HepG2 (cell line): ENCODE results near the gene ADGRG4. TPM values are rescaled to one million over a fixed set of nuclear protein-coding genes. Genes with fewer than 3 reads are reported as not detected.

Experiments
- ATAC-seq: fragments of 200-7000 bp; cut with Tn5 transposase; 3 replicates; pipeline ENCODE4 v1.9.1; 2020; ENCODE audit warnings: mild to moderate bottlenecking, moderate library complexity
- BruUV-seq: library from RNA; stranded (reverse); fragments of 400-500 nt; replicated peaks from 2 replicates; lab custom pipeline; 2021; lab: Mats Ljungman, UMichigan
- CTCF ChIA-PET: fragments of 300-600 bp; formaldehyde crosslinking; extraction: SDS; loops from one replicate; lab custom pipeline; 2021; ENCODE audit warnings: low total read pairs, inconsistent platforms, low intra/inter-chr PET ratio; lab: Yijun Ruan, JAX
- POLR2A ChIA-PET: fragments of 350-600 bp; sonication (Branson Sonifier 250); formaldehyde crosslinking; loops from one replicate; lab custom pipeline; 2020; ENCODE audit warnings: antibody characterized with exemption, inconsistent platforms; lab: Yijun Ruan, JAX
- DNase-seq: peaks from one replicate; pipeline ENCODE4 v3.0.0-alpha.2; 2015; ENCODE audit warnings: low spot score
- FAIRE-seq: peaks from 3 replicates; lab custom pipeline; 2011; peaks lifted over from hg19 to GRCh38; lab: Jason Lieb, UNC
- H2AFZ ChIP-seq: one replicate; pipeline ENCODE4 v1.6.1; 2011; ENCODE audit warnings: low read length, inconsistent platforms
- H3K27ac ChIP-seq: fragments of 300-600 bp; 3 replicates; pipeline ENCODE4 v1.8.0; 2011; ENCODE audit warnings: mixed run types, mild to moderate bottlenecking, mixed read lengths, low read length, inconsistent platforms; ENCODE audit not compliant: insufficient read depth; ENCODE audit errors: extremely low read length
- H3K27me3 ChIP-seq, 2 experiments: fragments of 200-600 bp in 1 of 2; 2 replicates in 1 of 2; 3 replicates in 1 of 2; pipeline versions ENCODE4 v1.6.0 to v1.8.0; 2011; ENCODE audit warnings: low read length in 2 of 2, mild to moderate bottlenecking in 2 of 2, moderate library complexity in 2 of 2, inconsistent platforms in 1 of 2; ENCODE audit not compliant: insufficient read depth in 2 of 2, control insufficient read depth in 1 of 2
- H3K36me3 ChIP-seq, 2 experiments: fragments of 200-600 bp in 1 of 2; replicated peaks in 1 of 2; 2 replicates in 1 of 2; 3 replicates in 1 of 2; pipeline versions ENCODE4 v1.5.1 to v1.8.0; 2011; ENCODE audit warnings: low read length in 2 of 2, inconsistent platforms in 1 of 2; ENCODE audit not compliant: insufficient read depth in 2 of 2, control insufficient read depth in 1 of 2
- H3K4me1 ChIP-seq: 2 replicates; pipeline ENCODE4 v1.5.1; 2012; ENCODE audit warnings: low read length, inconsistent platforms; ENCODE audit not compliant: insufficient read depth
- H3K4me2 ChIP-seq: 2 replicates; pipeline ENCODE4 v1.6.0; 2011; ENCODE audit warnings: low read depth, low read length, inconsistent platforms
- H3K4me3 ChIP-seq, 3 experiments: fragments of 200-600 bp in 1 of 3; sonication (generic), shearing (Covaris generic) in 1 of 3; replicated peaks in 1 of 3; 2 replicates each; pipeline ENCODE4 v1.5.1; 2011 to 2016; ENCODE audit warnings: low read length in 3 of 3, inconsistent platforms in 2 of 3, low read depth in 2 of 3, mild to moderate bottlenecking in 2 of 3, control low read depth in 1 of 3, mixed read lengths in 1 of 3; ENCODE audit not compliant: insufficient read depth in 1 of 3
- H3K79me2 ChIP-seq: one replicate; pipeline ENCODE4 v1.6.1; 2011; ENCODE audit warnings: low read length, inconsistent platforms; ENCODE audit not compliant: insufficient read depth
- H3K9ac ChIP-seq: 2 replicates; pipeline ENCODE4 v1.6.0; 2011; ENCODE audit warnings: mild to moderate bottlenecking, low read depth, low read length, inconsistent platforms; ENCODE audit not compliant: insufficient read depth
- H3K9me3 ChIP-seq: 2 replicates; pipeline ENCODE4 v1.5.1; 2012; ENCODE audit warnings: mild to moderate bottlenecking, low read length
- H4K20me1 ChIP-seq: 2 replicates; pipeline ENCODE4 v1.6.0; 2011; ENCODE audit warnings: inconsistent platforms, mild to moderate bottlenecking, low read length, moderate library complexity; ENCODE audit not compliant: insufficient read depth
- ATF1 ChIP-seq: IDR thresholded peaks from 2 replicates; pipeline ENCODE4 v1.6.1; 2016; ENCODE audit warnings: mild to moderate bottlenecking, control low read depth
- FIP1L1 ChIP-seq: fragments of 200-400 bp; formaldehyde crosslinking; IDR thresholded peaks from 2 replicates; pipeline ENCODE4 v1.6.1; 2018; ENCODE audit warnings: low read depth, mild to moderate bottlenecking, low read length, moderate library complexity, borderline replicate concordance; ENCODE audit not compliant: insufficient read depth
- FOXC1 ChIP-seq: sonication (generic); formaldehyde crosslinking; IDR thresholded peaks from 2 replicates; pipeline ENCODE4 v1.8.0; 2022; ENCODE audit warnings: mild to moderate bottlenecking, missing genetic modification reagents, borderline replicate concordance
- GPN1 ChIP-seq: sonication (generic); formaldehyde crosslinking; IDR thresholded peaks from 2 replicates; pipeline ENCODE4 v1.5.1; 2020; ENCODE audit warnings: missing genetic modification reagents, borderline replicate concordance
- IKZF1 ChIP-seq: fragments of 450-650 bp; IDR thresholded peaks from 2 replicates; pipeline ENCODE4 v1.7.1; 2016
- NFE2L1 ChIP-seq: sonication (generic); formaldehyde crosslinking; IDR thresholded peaks from 2 replicates; pipeline ENCODE4 v1.4.0; 2020; ENCODE audit warnings: missing genetic modification reagents, mild to moderate bottlenecking, borderline replicate concordance
- PAF1 ChIP-seq: IDR thresholded peaks from 2 replicates; pipeline ENCODE4 v1.6.1; 2016; ENCODE audit warnings: missing genetic modification reagents, missing compliant biosample characterization
- PAXIP1 ChIP-seq: sonication (generic); formaldehyde crosslinking; conservative IDR thresholded peaks from 2 replicates; pipeline ENCODE4 v1.4.0; 2020; ENCODE audit warnings: mild to moderate bottlenecking, missing genetic modification reagents, moderate library complexity
- RBFOX2 ChIP-seq: fragments of 200-400 bp; formaldehyde crosslinking; IDR thresholded peaks from 2 replicates; pipeline ENCODE4 v1.6.1; 2017; ENCODE audit warnings: low read depth, mild to moderate bottlenecking, low read length
- RFX3 ChIP-seq: IDR thresholded peaks from 2 replicates; pipeline ENCODE4 v1.6.1; 2016; ENCODE audit warnings: missing biosample characterization, missing genetic modification reagents
- SNAPC2 ChIP-seq: sonication (generic); formaldehyde crosslinking; IDR thresholded peaks from 2 replicates; pipeline ENCODE4 v1.8.1; 2022; ENCODE audit warnings: mild to moderate bottlenecking, missing genetic modification reagents
- SPEN ChIP-seq: sonication (generic); formaldehyde crosslinking; IDR thresholded peaks from 2 replicates; pipeline ENCODE4 v1.5.1; 2020; ENCODE audit warnings: low read depth, mild to moderate bottlenecking, missing genetic modification reagents
- SYNCRIP ChIP-seq: fragments of 200-400 bp; formaldehyde crosslinking; IDR thresholded peaks from 2 replicates; pipeline ENCODE4 v1.6.1; 2018; ENCODE audit warnings: mild to moderate bottlenecking, low read depth, low read length; ENCODE audit not compliant: insufficient read depth
- ZFP36 ChIP-seq: fragments of 150-350 bp; IDR thresholded peaks from 2 replicates; pipeline ENCODE4 v1.6.1; 2018; ENCODE audit warnings: borderline replicate concordance, low read length, low read depth; ENCODE audit not compliant: partially characterized antibody
- ZNF3 ChIP-seq: IDR thresholded peaks from 2 replicates; pipeline ENCODE4 v1.7.0; 2017; ENCODE audit warnings: inconsistent platforms
- ZNF598 ChIP-seq: sonication (generic); formaldehyde crosslinking; IDR thresholded peaks from 2 replicates; pipeline ENCODE4 v1.5.1; 2020; ENCODE audit warnings: mild to moderate bottlenecking, missing genetic modification reagents, borderline replicate concordance
- ZNF724P ChIP-seq: sonication (generic); formaldehyde crosslinking; IDR thresholded peaks from 2 replicates; pipeline ENCODE4 v1.8.0; 2022; ENCODE audit warnings: missing genetic modification reagents, borderline replicate concordance
- ZSCAN20 ChIP-seq: sonication (generic); formaldehyde crosslinking; IDR thresholded peaks from 2 replicates; pipeline ENCODE4 v1.4.0; 2020; ENCODE audit warnings: missing genetic modification reagents, mild to moderate bottlenecking, borderline replicate concordance
- WGBS: methylation state at CpG from one replicate; pipeline ENCODE4 v1.1.6; 2017; ENCODE audit warnings: low lambda C conversion rate; 5-methylcytosine and 5-hydroxymethylcytosine counted together
- in situ Hi-C: cut with HindIII; loops from 2 replicates; pipeline ENCODE4 v1.10.0; 2017; ENCODE audit warnings: low pct_unique_long_range_greater_than_20kb; ENCODE audit not compliant: extremely low pct_ligation_motif_present
- intact Hi-C: fragments of 100-400 bp; cut with micrococcal nuclease; formaldehyde crosslinking; loops from one replicate; pipeline ENCODE4 v1.10.0; 2022; ENCODE audit not compliant: unreplicated experiment
- polyA plus RNA-seq, 8 experiments: library from polyadenylated mRNA; depleted of rRNA in 3 of 8; stranded (reverse) in 7 of 8; unstranded in 1 of 8; fragments of >200 nt; fragmentation: Illumina TruSeq in 4 of 8; extraction: Trizol in 4 of 8; gene quantifications; 2 replicates each; pipeline versions ENCODE4 v1.2.1 to v1.2.3, GENCODE V29; 2011 to 2016; ENCODE audit warnings: low read depth in 4 of 8, missing spikeins in 1 of 8, mixed read lengths in 1 of 8; ENCODE audit not compliant: insufficient read depth in 1 of 8
- total RNA-seq, 5 experiments: library from RNA; depleted of rRNA; stranded (reverse); fragments of >200 nt; fragmentation: Illumina TruSeq; extraction: Trizol; gene quantifications; 2 replicates each; pipeline ENCODE4 v1.2.3, GENCODE V29; 2016; ENCODE audit warnings: low read depth in 1 of 5
- TF ChIP-seq, protein P1 (sequence below): sonication (generic); formaldehyde crosslinking; IDR thresholded peaks from 2 replicates; pipeline ENCODE4 v1.5.0; 2020; ENCODE audit warnings: mild to moderate bottlenecking, missing genetic modification reagents

Gene ADGRG4
- total and polyA plus RNA-seq, 2 of the 13 experiments (the other 11 are each of a cell fraction or from before 2014, with no cell fraction given): not detected

GRCh38 chrX:136273986-136274385, 26.8 kb upstream of the ADGRG4 start (continued):
- TF ChIP-seq, protein P1, sequence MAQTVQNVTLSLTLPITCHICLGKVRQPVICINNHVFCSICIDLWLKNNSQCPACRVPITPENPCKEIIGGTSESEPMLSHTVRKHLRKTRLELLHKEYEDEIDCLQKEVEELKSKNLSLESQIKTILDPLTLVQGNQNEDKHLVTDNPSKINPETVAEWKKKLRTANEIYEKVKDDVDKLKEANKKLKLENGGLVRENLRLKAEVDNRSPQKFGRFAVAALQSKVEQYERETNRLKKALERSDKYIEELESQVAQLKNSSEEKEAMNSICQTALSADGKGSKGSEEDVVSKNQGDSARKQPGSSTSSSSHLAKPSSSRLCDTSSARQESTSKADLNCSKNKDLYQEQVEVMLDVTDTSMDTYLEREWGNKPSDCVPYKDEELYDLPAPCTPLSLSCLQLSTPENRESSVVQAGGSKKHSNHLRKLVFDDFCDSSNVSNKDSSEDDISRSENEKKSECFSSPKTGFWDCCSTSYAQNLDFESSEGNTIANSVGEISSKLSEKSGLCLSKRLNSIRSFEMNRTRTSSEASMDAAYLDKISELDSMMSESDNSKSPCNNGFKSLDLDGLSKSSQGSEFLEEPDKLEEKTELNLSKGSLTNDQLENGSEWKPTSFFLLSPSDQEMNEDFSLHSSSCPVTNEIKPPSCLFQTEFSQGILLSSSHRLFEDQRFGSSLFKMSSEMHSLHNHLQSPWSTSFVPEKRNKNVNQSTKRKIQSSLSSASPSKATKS (CRISPR knock-in tag): no peak
- TF ChIP-seq ZNF724P (CRISPR knock-in tag) (no peak), RFX3 (no peak), ZSCAN20 (CRISPR knock-in tag) (no peak), PAF1 (CRISPR knock-in tag) (no peak)

- Histone ChIP-seq H3K4me2 (no peak overlapping the region), H3K4me3 (no peak overlapping the region), H3K9ac (no peak overlapping the region), H4K20me1 (no peaks in the 10 kb centered on the region), H2AFZ (no peak overlapping the region), H3K27me3 (no peaks in the 10 kb centered on the region), H3K9me3 (no peaks in the 10 kb centered on the region), H3K4me1 (no peaks in the 10 kb centered on the region), H3K79me2 (no peaks in the 10 kb centered on the region), H3K36me3 (no peaks in the 10 kb centered on the region), H3K27ac (no peak overlapping the region)
- DNase-seq: peak; percentile 21
- no TSS peak for BruUV-seq
- ChIA-PET CTCF (no interaction called here), POLR2A (no interaction called here)
- FAIRE-seq: peak; percentile 71
- in situ Hi-C loops (no loop called here), intact Hi-C loops (no loop called here)
- ATAC-seq: peak; percentile 94
- no CpG with 5 or more reads among the region's 4 CpGs for WGBS
- TF ChIP-seq SYNCRIP: no peak
- TF ChIP-seq SNAPC2 (CRISPR knock-in tag): no peak
- TF ChIP-seq ZNF598 (CRISPR knock-in tag): no peak
- TF ChIP-seq ZNF3 (CRISPR knock-in tag): no peak
- no peak for TF ChIP-seq ATF1 (CRISPR knock-in tag)
- TF ChIP-seq RBFOX2: no peak
- no peak for TF ChIP-seq ZFP36
- no peak for TF ChIP-seq SPEN
- TF ChIP-seq FIP1L1: no peak
- no peak for TF ChIP-seq GPN1 (CRISPR knock-in tag)
- TF ChIP-seq NFE2L1: no peak
- TF ChIP-seq IKZF1: no peak
- no peak for TF ChIP-seq PAXIP1 (CRISPR knock-in tag)
- no peak for TF ChIP-seq FOXC1 (CRISPR knock-in tag)
These were observed 25.2 kb upstream of the ADGRG4 start for GRCh38 chrX:136275553-136275952.
